ENCODE measurements around the gene SLC37A3. TPM values are rescaled to one million over a fixed set of nuclear protein-coding genes. Genes with fewer than 3 reads are reported as not detected.
A peak's percentile ranks its signal among the peaks of the same experiment; 100 is the strongest.

Gene SLC37A3
- total and polyA plus RNA-seq, 11 donors: 6.5 to 16.1 (median 9.5) TPM

GRCh38 chr7:140433396-140433795 is 35.1 kb upstream of the SLC37A3 start:
- Histone ChIP-seq H3K4me3 (no peak overlapping the region), H3K27me3 (peaks cover 0 to 6% (median 0%) of the 10 kb centered on the region in 9 donors), H3K36me3 (no peaks in the 10 kb centered on the region), H3K27ac (no peak overlapping the region), H3K4me1 (no peaks in the 10 kb centered on the region), H3K9me3 (no peaks in the 10 kb centered on the region)
- 82 to 92% (median 88%) methylated on average over 3 of the region's 3 CpGs for WGBS, 4 donors
- intact Hi-C loops (cut with DNase I): no loop called here
- ATAC-seq: no peak
- no peak for DNase-seq
- no peak for TF ChIP-seq CTCF (IDR thresholded peaks at IDR 0.05)
- TF ChIP-seq POLR2A (IDR thresholded peaks at IDR 0.05): no peak

- H3K4me1 ChIP-seq: peaks cover 0 to 4% (median 0%) of the 10 kb centered on the region in 12 donors
- no peak overlapping the region for H3K27ac ChIP-seq
- no peaks in the 10 kb centered on the region for H3K9me3 ChIP-seq
- peak in 1 of 4 donors; percentile 15 for ATAC-seq
- TF ChIP-seq CTCF (IDR thresholded peaks at IDR 0.05) (no peak), POLR2A (IDR thresholded peaks at IDR 0.05) (no peak)
- 86 to 90% (median 88%) methylated on average over 6 of the region's 6 CpGs for WGBS, 4 donors
- H3K27me3 ChIP-seq: peaks cover 0 to 3% (median 0%) of the 10 kb centered on the region in 9 donors
- H3K36me3 ChIP-seq: no peaks in the 10 kb centered on the region
- H3K4me3 ChIP-seq: no peak overlapping the region
- intact Hi-C loops (cut with DNase I): no loop called here
- DNase-seq: no peak
Measured at GRCh38 chr7:140426130-140426529, 27.8 kb upstream of the SLC37A3 start.

- H3K4me3 ChIP-seq: no peak overlapping the region
- H3K4me1 ChIP-seq: peaks cover 0 to 4% (median 0%) of the 10 kb centered on the region in 12 donors
- no peak for TF ChIP-seq POLR2A (IDR thresholded peaks at IDR 0.05)
- TF ChIP-seq CTCF (IDR thresholded peaks at IDR 0.05): no peak
- intact Hi-C loops (cut with DNase I): no loop called here
- WGBS, 4 donors: 47 to 61% (median 53%) methylated on average over 12 of the region's 12 CpGs
- no peak overlapping the region for H3K27ac ChIP-seq
- no peaks in the 10 kb centered on the region for H3K9me3 ChIP-seq
- DNase-seq (no peak), ATAC-seq (peak in 2 of 4 donors; percentile 41 to 45)
- no peaks in the 10 kb centered on the region for H3K36me3 ChIP-seq
- H3K27me3 ChIP-seq: peaks cover 0 to 3% (median 0%) of the 10 kb centered on the region in 9 donors
Measured at GRCh38 chr7:140425718-140426117, 27.4 kb upstream of the SLC37A3 start.

GRCh38 chr7:140423501-140423900 is 25.2 kb upstream of the SLC37A3 start:
- H3K9me3 ChIP-seq: no peaks in the 10 kb centered on the region
- H3K4me3 ChIP-seq: no peak overlapping the region
- intact Hi-C loops (cut with DNase I): no loop called here

More at GRCh38 chr7:140423501-140423900, 25.2 kb upstream of the SLC37A3 start:
- ATAC-seq (no peak), DNase-seq (no peak)
- 92 to 97% (median 93%) methylated on average over 3 of the region's 3 CpGs for WGBS, 4 donors
- Histone ChIP-seq H3K27ac (no peak overlapping the region), H3K4me1 (peaks cover 0 to 4% (median 0%) of the 10 kb centered on the region in 12 donors), H3K36me3 (no peaks in the 10 kb centered on the region), H3K27me3 (peaks cover 0 to 3% (median 0%) of the 10 kb centered on the region in 9 donors)
- no peak for TF ChIP-seq POLR2A (IDR thresholded peaks at IDR 0.05)
- TF ChIP-seq CTCF (IDR thresholded peaks at IDR 0.05): no peak

Measured in heart left ventricle (tissue), 16 donors.